HCT116 (cell line): Measurements from ENCODE around the gene CPA4. TPM values are rescaled to one million over a fixed set of nuclear protein-coding genes. Genes with fewer than 3 reads are reported as not detected.

Experiments used
- ATAC-seq: fragments of 200-7000 bp; cut with Tn5 transposase; 2 replicates; pipeline ENCODE4 v1.9.1; 2020; ENCODE audit warnings: mild to moderate bottlenecking, moderate library complexity
- BruUV-seq: library from RNA; stranded (reverse); fragments of 400-500 nt; replicated peaks from 2 replicates; lab custom pipeline; 2021; lab: Mats Ljungman, UMichigan
- CTCF ChIA-PET: fragments of 300-600 bp; sonication (Branson Sonifier 250); formaldehyde crosslinking; loops from one replicate; lab custom pipeline; 2021; ENCODE audit warnings: antibody characterized with exemption; lab: Charles Lee
- POLR2A ChIA-PET: fragments of 300-600, 350-600 bp; sonication (Branson Sonifier 250); formaldehyde crosslinking; loops from one replicate; lab custom pipeline; 2021; ENCODE audit warnings: antibody characterized with exemption; lab: Charles Lee
- RAD21 ChIA-PET, 2 experiments: fragments of 300-600 bp; sonication (Branson Sonifier 250); formaldehyde crosslinking; loops; one replicate each; lab custom pipeline; 2023; ENCODE audit warnings: low total read pairs in 2 of 2; ENCODE audit not compliant: uncharacterized antibody in 2 of 2, unreplicated experiment in 2 of 2, low non-redundant PET in 1 of 2; lab: Charles Lee
- DNase-seq: peaks from one replicate; pipeline ENCODE4 v3.0.0-alpha.2; 2010; ENCODE audit warnings: low read depth, low spot score
- H2AFZ ChIP-seq: fragments of 200-600 bp; shearing (Covaris generic), sonication (generic); 2 replicates; pipeline ENCODE4 v1.6.1; 2017; ENCODE audit warnings: low read depth, mixed run types, mixed read lengths, antibody characterized with exemption, low read length; ENCODE audit not compliant: poor library complexity, severe bottlenecking
- H3K27ac ChIP-seq: 2 replicates; pipeline ENCODE4 v1.5.1; 2012; ENCODE audit warnings: low read depth, low read length
- H3K27me3 ChIP-seq: fragments of 200-600 bp; sonication (generic); 2 replicates; pipeline ENCODE4 v1.6.1; 2016; ENCODE audit warnings: mixed run types, low read length, mixed read lengths; ENCODE audit not compliant: insufficient read depth
- H3K36me3 ChIP-seq, 2 experiments: fragments of 200-500 bp in 1 of 2; fragments of 200-600 bp in 1 of 2; sonication (Bioruptor generic) in 1 of 2; sonication (generic) in 1 of 2; 2 replicates each; pipeline versions ENCODE4 v1.5.1 to v1.6.1; 2014 to 2016; ENCODE audit warnings: low read length in 2 of 2, inconsistent platforms in 1 of 2, mixed read lengths in 1 of 2, mixed run types in 1 of 2; ENCODE audit not compliant: insufficient read depth in 2 of 2, control insufficient read depth in 1 of 2
- H3K4me1 ChIP-seq, 2 experiments: fragments of 200-600 bp in 1 of 2; sonication (generic) in 1 of 2; 2 replicates each; pipeline versions ENCODE4 v1.5.1 to v1.6.1; 2012 to 2017; ENCODE audit warnings: low read length in 2 of 2, inconsistent platforms in 1 of 2, mild to moderate bottlenecking in 1 of 2, mixed read lengths in 1 of 2, mixed run types in 1 of 2, moderate library complexity in 1 of 2; ENCODE audit not compliant: insufficient read depth in 2 of 2, control insufficient read depth in 1 of 2
- H3K4me2 ChIP-seq: fragments of 200-600 bp; sonication (generic); 2 replicates; pipeline ENCODE4 v1.6.1; 2017; ENCODE audit warnings: mixed run types, low read length, mixed read lengths
- H3K4me3 ChIP-seq, 2 experiments: fragments of 200-600 bp in 1 of 2; sonication (generic) in 1 of 2; replicated peaks in 1 of 2; 2 replicates each; pipeline ENCODE4 v1.5.1; 2011 to 2016; ENCODE audit warnings: low read length in 2 of 2, control low read depth in 1 of 2, low read depth in 1 of 2, mild to moderate bottlenecking in 1 of 2, mixed read lengths in 1 of 2, mixed run types in 1 of 2
- H3K79me2 ChIP-seq: fragments of 200-600 bp; sonication (generic); 2 replicates; pipeline ENCODE4 v1.6.1; 2017; ENCODE audit warnings: mild to moderate bottlenecking, mixed run types, low read length, moderate library complexity, mixed read lengths; ENCODE audit not compliant: insufficient read depth
- H3K9ac ChIP-seq: fragments of 200-600 bp; sonication (generic); 2 replicates; pipeline ENCODE4 v1.6.1; 2016; ENCODE audit warnings: low read length, mixed read lengths
- H3K9me2 ChIP-seq: fragments of 200-600 bp; sonication (generic), shearing (Covaris generic); 2 replicates; pipeline ENCODE4 v1.6.1; 2017; ENCODE audit warnings: mixed run types, mild to moderate bottlenecking, moderate library complexity; ENCODE audit not compliant: insufficient read depth
- H3K9me3 ChIP-seq, 2 experiments: fragments of 200-500 bp in 1 of 2; fragments of 200-600 bp in 1 of 2; sonication (Bioruptor generic) in 1 of 2; sonication (generic) in 1 of 2; 2 replicates each; pipeline ENCODE4 v1.6.1; 2014 to 2017; ENCODE audit warnings: low read length in 2 of 2, mixed read lengths in 2 of 2, inconsistent platforms in 1 of 2, low read depth in 1 of 2, mild to moderate bottlenecking in 1 of 2, mixed run types in 1 of 2, moderate library complexity in 1 of 2; ENCODE audit not compliant: control insufficient read depth in 1 of 2, insufficient read depth in 1 of 2
- H4K20me1 ChIP-seq: fragments of 200-600 bp; sonication (generic), shearing (Covaris generic); 2 replicates; pipeline ENCODE4 v1.6.1; 2017; ENCODE audit warnings: mixed run types, mild to moderate bottlenecking, moderate library complexity; ENCODE audit not compliant: insufficient read depth
- CEBPB ChIP-seq: IDR thresholded peaks from 2 replicates; pipeline ENCODE4 v1.6.1; 2012; ENCODE audit warnings: low read depth
- ELF1 ChIP-seq: IDR thresholded peaks from 2 replicates; pipeline ENCODE4 v1.6.1; 2012; ENCODE audit warnings: low read depth, borderline replicate concordance
- SIN3A ChIP-seq: IDR thresholded peaks from 2 replicates; pipeline ENCODE4 v1.6.1; 2012; ENCODE audit warnings: low read depth
- SP1 ChIP-seq: IDR thresholded peaks from 2 replicates; pipeline ENCODE4 v1.6.1; 2012; ENCODE audit warnings: low read depth
- TCF7L2 ChIP-seq: IDR thresholded peaks from 2 replicates; pipeline ENCODE4 v1.7.0; 2011; ENCODE audit warnings: borderline replicate concordance, inconsistent platforms; ENCODE audit not compliant: insufficient read depth, insufficient read length; ENCODE audit errors: extremely low read depth
- ZFX ChIP-seq: fragments of 450-650 bp; IDR thresholded peaks from 2 replicates; pipeline ENCODE4 v1.6.1; 2017
- intact Hi-C: fragments of 100-400 bp; cut with micrococcal nuclease; formaldehyde crosslinking; loops from 2 replicates; pipeline ENCODE4 v1.10.0; 2022
- total RNA-seq: library from RNA; stranded (reverse); gene quantifications from one replicate; pipeline ENCODE4 v1.2.1, GENCODE V29; 2021; ENCODE audit not compliant: unreplicated experiment
- TF ChIP-seq, protein P1 (sequence below): IDR thresholded peaks from 2 replicates; pipeline ENCODE4 v1.6.1; 2012; ENCODE audit warnings: low read depth

Gene CPA4
- total RNA-seq, 1 experiment from 2014 or later = 38.7 TPM

- Histone ChIP-seq H3K4me3 (no peak overlapping the region), H4K20me1 (no peaks in the 10 kb centered on the region), H3K79me2 (no peaks in the 10 kb centered on the region), H2AFZ (no peak overlapping the region), H3K27ac (no peak overlapping the region), H3K27me3 (no peaks in the 10 kb centered on the region), H3K4me1 (peaks cover 28 to 64% of the 10 kb centered on the region in 2 experiments)
- DNase-seq (no peak), ATAC-seq (no peak)
- POLR2A ChIA-PET = no interaction called here
- TF ChIP-seq SP1 (no peak), CEBPB (no peak), TCF7L2 (no peak), ELF1 (no peak), SIN3A (no peak), ZFX (no peak)
- TF ChIP-seq, protein P1, sequence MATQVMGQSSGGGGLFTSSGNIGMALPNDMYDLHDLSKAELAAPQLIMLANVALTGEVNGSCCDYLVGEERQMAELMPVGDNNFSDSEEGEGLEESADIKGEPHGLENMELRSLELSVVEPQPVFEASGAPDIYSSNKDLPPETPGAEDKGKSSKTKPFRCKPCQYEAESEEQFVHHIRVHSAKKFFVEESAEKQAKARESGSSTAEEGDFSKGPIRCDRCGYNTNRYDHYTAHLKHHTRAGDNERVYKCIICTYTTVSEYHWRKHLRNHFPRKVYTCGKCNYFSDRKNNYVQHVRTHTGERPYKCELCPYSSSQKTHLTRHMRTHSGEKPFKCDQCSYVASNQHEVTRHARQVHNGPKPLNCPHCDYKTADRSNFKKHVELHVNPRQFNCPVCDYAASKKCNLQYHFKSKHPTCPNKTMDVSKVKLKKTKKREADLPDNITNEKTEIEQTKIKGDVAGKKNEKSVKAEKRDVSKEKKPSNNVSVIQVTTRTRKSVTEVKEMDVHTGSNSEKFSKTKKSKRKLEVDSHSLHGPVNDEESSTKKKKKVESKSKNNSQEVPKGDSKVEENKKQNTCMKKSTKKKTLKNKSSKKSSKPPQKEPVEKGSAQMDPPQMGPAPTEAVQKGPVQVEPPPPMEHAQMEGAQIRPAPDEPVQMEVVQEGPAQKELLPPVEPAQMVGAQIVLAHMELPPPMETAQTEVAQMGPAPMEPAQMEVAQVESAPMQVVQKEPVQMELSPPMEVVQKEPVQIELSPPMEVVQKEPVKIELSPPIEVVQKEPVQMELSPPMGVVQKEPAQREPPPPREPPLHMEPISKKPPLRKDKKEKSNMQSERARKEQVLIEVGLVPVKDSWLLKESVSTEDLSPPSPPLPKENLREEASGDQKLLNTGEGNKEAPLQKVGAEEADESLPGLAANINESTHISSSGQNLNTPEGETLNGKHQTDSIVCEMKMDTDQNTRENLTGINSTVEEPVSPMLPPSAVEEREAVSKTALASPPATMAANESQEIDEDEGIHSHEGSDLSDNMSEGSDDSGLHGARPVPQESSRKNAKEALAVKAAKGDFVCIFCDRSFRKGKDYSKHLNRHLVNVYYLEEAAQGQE = no peak
- TF ChIP-seq, all 23 proteins: peak for 0
- H3K9ac ChIP-seq = peak overlapping the region; percentile 11; the same call in 1 of the 2 replicates
- CTCF ChIA-PET = no interaction called here
- peaks cover 0 to 9% of the 10 kb centered on the region in 2 experiments; a peak in 1 of 4 replicates for H3K9me3 ChIP-seq
- no TSS peak for BruUV-seq
- no peaks in the 10 kb centered on the region for H3K36me3 ChIP-seq
- RAD21 ChIA-PET = no interaction called here
- no peaks in the 10 kb centered on the region for H3K9me2 ChIP-seq
- peak overlapping the region; percentile 67 for H3K4me2 ChIP-seq
- intact Hi-C loops = no loop called here
These were observed 72.1 kb downstream of the CPA4 start for GRCh38 chr7:130365088-130365487.
